ENCODE measurements around the gene FAM222B.
"Not testable (repeated sequence)": the region's sequence is repeated elsewhere in the genome, so short reads cannot be mapped to it uniquely, and the experiment has no call there.

Gene FAM222B

DNA sequence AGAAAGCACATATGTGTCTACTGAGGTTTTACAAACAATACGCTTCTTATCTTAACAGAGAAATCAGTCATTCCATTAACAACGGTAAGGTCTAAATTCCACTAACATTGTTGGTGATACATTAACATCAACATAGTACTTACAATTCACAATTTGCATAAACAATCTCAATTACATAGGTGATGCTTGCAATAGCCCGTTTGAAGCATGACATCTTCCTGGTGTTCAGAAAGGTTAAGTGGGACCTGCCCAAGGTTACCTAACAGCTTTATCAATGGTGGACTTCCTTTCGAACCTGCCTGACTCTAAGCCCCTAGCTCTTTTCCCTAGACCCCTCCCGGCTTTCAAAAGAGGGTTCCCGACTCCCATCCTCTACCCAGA, 699 bp downstream of the FAM222B start:
- DNase-seq (ENCODE audit: low spot score): no peak

- no peak for DNase-seq (ENCODE audit: low spot score)
Observed at GRCh38 chr17:28839221-28839620, 3.4 kb downstream of the FAM222B start.

DNA sequence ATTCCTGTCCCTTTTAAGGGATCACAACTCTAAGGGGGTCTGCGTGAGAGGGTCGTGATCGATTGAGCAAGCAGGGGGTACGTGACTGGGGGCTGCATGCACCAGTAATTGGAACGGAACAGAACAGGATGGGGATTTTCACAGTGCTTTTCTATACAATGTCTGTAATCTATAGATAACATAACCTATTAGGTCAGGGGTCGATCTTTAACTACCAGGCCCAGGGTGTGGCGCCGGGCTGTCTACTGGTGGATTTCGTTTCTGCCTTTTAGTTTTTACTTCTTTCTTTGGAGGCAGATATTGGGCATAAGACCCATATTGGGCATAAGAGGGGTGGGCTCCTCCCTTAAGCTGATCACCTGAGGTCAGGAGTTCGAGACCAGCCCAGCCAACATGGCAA, 6.0 kb downstream of the FAM222B start:
- DNase-seq (ENCODE audit: low spot score): not testable (repeated sequence)

DNA sequence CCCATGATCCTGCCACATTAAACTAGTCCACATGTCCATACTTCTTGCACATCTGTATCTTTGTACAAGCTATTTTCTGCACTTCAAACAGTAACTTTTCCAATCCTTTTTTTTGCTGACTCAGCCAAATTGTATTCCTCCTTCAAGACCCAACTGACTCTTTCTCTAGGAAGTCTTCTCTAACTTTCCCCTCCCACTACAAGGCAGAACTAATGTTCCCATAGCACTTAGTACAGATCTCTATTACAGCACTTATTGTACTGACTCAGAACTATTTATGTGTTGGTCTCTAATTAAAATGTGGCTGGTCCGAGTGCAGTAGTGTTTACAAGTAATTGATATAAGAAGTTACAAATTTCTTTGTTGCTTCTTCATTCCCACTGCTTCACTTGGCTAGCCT, 8.2 kb downstream of the FAM222B start:
- DNase-seq (ENCODE audit: low spot score): no peak

GRCh38 chr17:28828294-28829040, 14.1 kb downstream of the FAM222B start:
- DNase-seq (ENCODE audit: low spot score): no peak

GRCh38 chr17:28827672-28828071, 14.9 kb downstream of the FAM222B start:
- no peak for DNase-seq (ENCODE audit: low spot score)

DNA sequence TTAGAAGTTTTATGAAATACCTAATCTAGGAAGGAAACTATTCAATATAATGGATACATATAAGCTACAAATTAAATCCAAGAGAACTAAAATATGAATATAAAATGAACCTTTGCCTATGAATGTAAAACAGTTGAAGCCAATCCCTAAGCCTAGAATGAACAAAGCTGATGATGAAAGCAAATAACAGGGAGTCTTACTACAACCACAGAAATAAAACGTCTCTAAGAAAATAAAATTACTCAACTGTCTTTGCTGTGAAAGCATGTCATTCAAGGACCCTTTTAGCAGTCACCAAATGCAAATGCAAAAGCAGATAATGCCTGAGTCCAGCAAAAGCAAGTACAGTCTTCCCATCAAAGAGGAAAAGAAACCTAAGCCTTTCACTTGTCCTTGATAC, 23.0 kb downstream of the FAM222B start:
- no peak for DNase-seq (ENCODE audit: low spot score)

DNA sequence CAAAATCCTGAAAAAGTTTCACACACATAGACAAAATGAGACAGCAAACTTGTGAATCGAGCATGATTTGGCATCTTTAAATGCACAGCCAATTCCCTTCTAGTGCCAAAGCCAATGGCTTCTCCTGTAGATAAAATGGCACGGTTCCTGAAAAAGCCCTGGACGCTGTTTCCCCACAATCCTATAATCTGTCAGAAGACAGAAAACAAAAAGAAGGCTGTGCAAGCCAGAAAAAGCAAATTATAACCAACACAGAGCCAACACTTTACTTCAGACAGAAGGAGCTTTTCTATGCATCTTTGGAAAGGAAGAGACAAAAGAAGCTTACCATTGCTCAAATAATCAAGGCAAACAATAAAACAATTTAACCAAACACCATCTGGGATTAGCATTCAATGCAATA, 23.8 kb downstream of the FAM222B start:
- DNase-seq (ENCODE audit: low spot score): no peak

DNA sequence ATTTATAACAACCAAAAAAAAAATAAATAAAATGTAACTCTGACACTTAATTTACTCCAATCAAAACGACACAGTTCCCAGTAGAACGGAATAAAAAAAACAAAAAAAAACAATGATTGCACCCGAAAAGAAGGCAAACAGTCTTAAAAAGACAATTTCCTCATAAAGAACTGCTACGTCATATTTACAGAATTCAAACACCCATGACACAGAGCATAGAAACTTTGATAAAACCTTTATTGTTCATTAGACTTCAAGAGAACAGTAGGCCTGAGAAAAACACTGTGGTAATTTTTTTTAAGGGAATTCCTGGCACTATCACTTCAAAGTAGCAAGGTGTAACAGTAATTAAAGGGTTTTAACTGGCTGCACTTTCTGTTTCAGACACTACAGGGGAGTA, 26.1 kb downstream of the FAM222B start:
- no peak for DNase-seq (ENCODE audit: low spot score)

GRCh38 chr17:28812748-28813377, 29.7 kb downstream of the FAM222B start:
- DNase-seq (ENCODE audit: low spot score): peak; percentile 89

DNA sequence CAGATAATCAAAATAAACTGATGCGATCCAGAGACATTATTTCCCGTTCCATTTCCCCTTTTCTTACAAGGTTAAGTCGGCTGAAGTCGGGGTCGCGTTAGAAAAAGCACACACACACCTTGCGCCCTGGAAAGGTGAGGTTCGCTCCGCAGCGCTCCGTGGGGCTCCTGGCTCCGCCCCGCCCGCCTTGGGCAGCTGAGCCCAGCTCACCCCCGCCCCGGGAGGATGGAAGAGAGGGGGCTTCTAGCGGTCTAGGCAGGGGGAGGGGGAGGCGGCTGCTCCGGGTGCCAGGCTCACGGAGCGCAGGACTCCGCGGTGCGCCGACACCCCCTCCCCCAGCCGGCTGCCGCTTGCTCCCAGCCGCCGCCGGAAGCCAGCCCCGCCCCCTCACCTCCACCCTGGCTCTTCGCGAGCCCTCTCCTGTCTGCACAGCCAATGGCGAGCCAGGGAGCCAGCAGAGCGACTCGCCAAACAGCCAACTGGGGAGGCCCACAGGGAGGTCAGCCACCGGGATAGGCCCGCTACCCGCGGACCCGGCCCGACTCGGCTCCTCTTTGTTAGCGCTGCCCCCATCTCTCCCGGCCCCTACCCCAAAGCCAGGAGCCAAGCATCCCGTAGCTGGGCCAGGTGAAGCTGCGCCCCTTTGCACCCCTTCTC, 30.4 kb downstream of the FAM222B start:
- peak; percentile 97 for DNase-seq (ENCODE audit: low spot score)

DNA sequence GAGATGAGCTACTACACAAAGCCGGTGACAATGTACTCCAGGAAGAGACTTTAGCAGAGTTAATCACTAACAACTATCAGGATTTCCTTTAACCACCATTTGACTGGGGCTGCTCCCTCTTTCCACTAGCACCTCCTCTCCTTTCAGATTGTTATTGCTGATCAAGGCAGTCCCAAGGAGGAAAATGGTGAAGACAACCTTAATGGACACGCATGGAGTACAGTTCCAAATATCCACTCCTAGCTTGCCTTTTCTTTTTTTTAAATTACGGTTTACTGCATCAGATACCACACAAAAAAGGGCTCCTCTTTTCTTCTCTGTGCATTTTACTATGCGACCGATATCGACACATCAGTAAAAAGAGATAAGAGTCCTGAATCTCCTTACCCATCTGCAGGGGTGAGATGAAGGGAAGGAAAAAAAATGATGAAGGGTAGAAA, 30.9 kb downstream of the FAM222B start:
- DNase-seq (ENCODE audit: low spot score): peak; percentile 67

- no peak for DNase-seq (ENCODE audit: low spot score)
Observed at GRCh38 chr17:28810437-28810836, 32.2 kb downstream of the FAM222B start.

GRCh38 chr17:28807925-28808634, 34.5 kb downstream of the FAM222B start:
- DNase-seq (ENCODE audit: low spot score): peak; percentile 41

- DNase-seq (ENCODE audit: low spot score): no peak
Observed at GRCh38 chr17:28796062-28796461, 46.5 kb downstream of the FAM222B start.

- not testable (repeated sequence) for DNase-seq (ENCODE audit: low spot score)
Observed at GRCh38 chr17:28794846-28795441, 47.6 kb downstream of the FAM222B start.

DNA sequence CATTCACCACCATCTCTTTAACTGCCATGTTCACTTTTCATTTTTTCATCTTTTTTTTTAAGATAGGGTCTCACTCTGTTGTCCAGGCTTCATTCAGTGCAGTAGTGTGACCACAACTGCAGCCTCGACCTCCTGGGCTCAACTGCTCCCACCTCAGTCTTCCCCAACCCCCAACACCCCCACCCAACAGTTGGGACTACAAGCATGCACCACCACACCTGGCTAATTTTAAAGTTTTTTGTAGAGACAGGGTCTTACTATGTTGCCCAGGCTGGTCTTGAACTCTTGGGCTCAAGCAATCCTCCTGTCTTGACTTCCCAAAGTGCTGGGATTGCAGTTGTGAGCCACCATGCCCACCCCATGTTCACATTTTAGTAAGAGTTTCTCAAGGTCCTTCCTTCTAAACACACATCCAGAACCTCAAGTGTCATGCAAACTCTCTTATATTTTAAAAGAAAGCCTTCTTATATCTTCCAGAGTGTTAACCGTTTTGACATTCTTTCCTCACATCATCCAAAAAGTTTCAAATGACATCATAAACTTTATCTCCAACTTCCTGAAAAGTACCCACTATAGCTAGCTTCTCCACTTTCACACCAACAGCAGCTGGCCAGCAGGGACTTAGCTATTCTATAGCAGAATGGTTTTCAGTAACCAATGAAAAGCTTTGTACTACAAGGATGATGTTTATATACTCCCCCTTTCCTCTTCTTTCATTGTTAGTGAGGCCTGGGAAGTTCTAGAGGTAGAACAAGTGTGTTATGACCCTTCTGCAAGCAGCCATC, 49.5 kb downstream of the FAM222B start:
- DNase-seq (ENCODE audit: low spot score): no peak

DNA sequence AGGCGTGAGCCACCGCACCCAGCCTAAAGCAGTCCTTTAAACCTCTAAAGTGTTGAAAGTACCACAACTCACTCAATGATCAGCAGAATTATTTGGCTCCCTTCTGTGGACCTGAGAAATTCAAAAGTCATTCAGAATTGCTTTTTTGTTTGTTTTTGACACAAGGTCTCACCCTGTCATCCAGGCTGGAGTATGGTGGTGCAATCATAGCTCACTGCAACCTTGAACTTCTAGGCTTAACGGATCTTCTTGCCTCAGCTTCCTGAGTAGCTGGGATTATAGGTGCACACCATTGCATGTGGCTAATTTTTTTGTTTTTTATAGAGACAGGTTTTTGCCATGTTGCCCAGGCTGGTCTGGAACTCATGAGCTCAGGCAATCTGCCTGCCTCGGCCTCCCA, 54.5 kb downstream of the FAM222B start:
- no peak for DNase-seq (ENCODE audit: low spot score)

DNA sequence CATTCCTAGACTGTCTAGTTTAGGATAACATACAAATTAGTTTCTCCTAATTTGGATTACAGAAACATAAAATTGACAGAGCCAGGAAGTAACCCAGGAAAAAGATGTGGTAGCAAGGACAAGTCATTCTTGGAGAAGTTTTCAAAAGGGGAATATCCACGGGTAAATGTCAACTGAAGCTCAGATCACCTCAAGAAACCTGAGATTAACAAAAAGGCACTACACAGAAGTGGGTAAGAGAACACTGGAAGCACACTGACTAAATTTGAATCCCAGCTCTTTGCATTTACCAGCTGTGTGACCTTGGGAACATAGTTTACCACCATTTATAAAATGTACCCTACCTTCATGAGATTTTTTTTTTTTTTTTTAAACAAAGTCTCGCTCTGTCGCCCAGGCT, 59.4 kb downstream of the FAM222B start:
- DNase-seq (ENCODE audit: low spot score): no peak

DNA sequence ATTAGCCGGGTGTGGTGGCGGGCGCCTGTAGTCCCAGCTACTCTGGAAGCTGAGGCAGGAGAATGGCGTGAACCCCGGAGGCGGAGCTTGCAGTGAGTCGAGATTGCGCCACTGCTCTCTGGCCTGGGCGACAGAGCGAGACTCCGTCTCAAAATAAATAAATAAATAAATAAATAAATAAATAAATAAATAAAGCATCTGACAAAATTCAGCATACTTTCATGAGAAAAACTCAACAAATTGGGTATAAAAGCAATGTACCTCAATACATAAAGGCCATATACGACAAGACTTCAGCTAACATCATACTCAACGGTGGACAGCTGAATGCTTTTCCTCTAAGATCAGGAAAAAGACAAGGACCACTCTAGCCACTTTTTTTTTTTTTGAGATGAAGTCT, 63.0 kb downstream of the FAM222B start:
- DNase-seq (ENCODE audit: low spot score): not testable (repeated sequence)

GRCh38 chr17:28777178-28777577, 65.4 kb downstream of the FAM222B start:
- DNase-seq (ENCODE audit: low spot score): no peak

All from SW480 (cell line).